ENCODE measurements around the gene MTPN.

MTPN gene

DNA sequence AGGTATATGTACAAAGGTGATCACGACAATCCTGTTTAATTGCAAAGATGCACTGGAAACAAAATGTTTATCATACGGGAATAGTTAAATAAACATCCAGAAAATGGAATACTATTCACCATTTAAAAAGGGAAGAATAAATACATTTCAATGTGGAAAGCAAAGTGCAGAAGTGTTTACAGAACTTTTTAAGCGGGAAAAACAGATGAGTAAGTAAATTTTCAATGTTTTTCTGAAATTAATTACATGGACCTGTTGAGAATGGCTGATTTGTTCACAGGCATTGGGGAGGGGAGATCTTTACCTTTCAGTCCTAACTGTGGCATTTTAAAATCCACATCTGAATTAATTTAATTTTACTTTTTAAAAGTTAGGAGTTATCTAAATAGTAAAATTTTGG, 7.1 kb downstream of the MTPN start:
- no peaks in the 10 kb centered on the region for H3K9me3 ChIP-seq (ENCODE audit: low read depth, low read length)
- no peak overlapping the region for H3K27ac ChIP-seq
- H3K4me3 ChIP-seq: no peak overlapping the region
- H3K9ac ChIP-seq (ENCODE audit: insufficient read length): no peak overlapping the region
- peaks cover 59% of the 10 kb centered on the region for H3K36me3 ChIP-seq (ENCODE audit: insufficient read depth, low read length)
- no peak for TF ChIP-seq POLR2AphosphoS5 (IDR thresholded peaks at IDR 0.05; ENCODE audit: borderline replicate concordance, low read depth, low read length)
- no peak for TF ChIP-seq FOXP2 (optimal IDR thresholded peaks at IDR 0.05; ENCODE audit: control extremely low read depth, extremely low read length, insufficient read depth)
- no peak for TF ChIP-seq EZH2 (IDR thresholded peaks at IDR 0.05)
- DNase-seq (ENCODE audit: low read depth, low spot score): no peak

DNA sequence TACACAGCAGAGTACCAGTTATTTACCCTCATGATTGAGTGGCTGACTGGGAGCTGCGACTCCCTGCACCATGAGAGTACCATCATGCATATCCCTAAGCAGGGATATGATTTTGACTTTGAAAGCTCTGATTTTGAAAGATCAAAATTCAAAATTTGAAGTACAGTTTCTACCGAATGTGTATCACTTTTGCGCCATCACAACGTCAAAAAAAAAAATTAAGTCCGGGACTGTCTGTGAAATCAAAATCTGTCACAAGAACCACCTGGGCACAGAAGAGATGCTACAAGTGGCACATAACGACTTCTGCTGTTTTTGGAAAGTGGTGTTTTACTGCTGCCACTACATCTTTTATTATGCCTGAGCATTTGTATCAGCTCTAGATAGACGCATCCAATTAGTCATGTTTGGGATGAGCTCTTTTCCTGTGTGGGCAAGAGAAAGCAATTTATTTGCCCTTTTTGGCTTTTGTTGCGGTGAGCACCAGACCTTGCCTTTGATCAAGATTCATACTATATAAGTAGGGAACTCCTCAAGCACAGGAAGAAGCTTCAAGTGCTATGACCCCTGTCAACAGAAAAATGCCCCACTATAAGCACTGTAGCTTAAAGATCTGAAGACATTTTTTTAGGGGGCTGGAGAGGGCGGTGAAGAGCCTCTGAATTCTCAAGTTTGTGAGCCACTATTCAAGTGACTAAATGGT, 10.7 kb downstream of the MTPN start:
- no peak for DNase-seq (ENCODE audit: low read depth, low spot score)
- TF ChIP-seq EZH2 (IDR thresholded peaks at IDR 0.05) (no peak), POLR2AphosphoS5 (IDR thresholded peaks at IDR 0.05; ENCODE audit: borderline replicate concordance, low read depth, low read length) (no peak), FOXP2 (optimal IDR thresholded peaks at IDR 0.05; ENCODE audit: control extremely low read depth, extremely low read length, insufficient read depth) (no peak)
- H3K36me3 ChIP-seq (ENCODE audit: insufficient read depth, low read length): peaks cover 34% of the 10 kb centered on the region

DNA sequence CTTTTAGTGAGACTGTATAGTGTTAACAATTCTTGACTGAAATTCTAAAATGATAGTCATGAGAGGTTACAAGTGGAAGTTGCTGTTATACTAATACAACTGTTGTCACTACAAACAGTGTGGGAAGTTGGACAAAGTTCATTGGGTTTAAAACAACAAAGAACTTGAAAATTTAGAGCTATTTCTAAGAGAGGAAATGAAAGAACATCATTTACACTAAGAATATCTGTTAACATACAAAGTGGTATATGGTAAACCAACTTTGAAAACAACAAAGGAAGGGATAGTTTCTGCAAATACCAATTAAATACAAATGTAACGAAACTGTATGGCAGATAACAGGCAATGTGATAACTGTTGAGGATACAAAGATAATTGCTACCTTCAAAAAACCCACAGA, 11.6 kb downstream of the MTPN start:
- H3K4me3 ChIP-seq: no peak overlapping the region
- peaks cover 31% of the 10 kb centered on the region for H3K36me3 ChIP-seq (ENCODE audit: insufficient read depth, low read length)
- no peak overlapping the region for H3K9ac ChIP-seq (ENCODE audit: insufficient read length)
- no peak overlapping the region for H3K27ac ChIP-seq
- TF ChIP-seq EZH2 (IDR thresholded peaks at IDR 0.05) (no peak), POLR2AphosphoS5 (IDR thresholded peaks at IDR 0.05; ENCODE audit: borderline replicate concordance, low read depth, low read length) (no peak), FOXP2 (optimal IDR thresholded peaks at IDR 0.05; ENCODE audit: control extremely low read depth, extremely low read length, insufficient read depth) (no peak)
- 0 out of 2 replicates have a peak, but pooled peaks cover 4% of the 10 kb centered on the region for H3K9me3 ChIP-seq (ENCODE audit: low read depth, low read length)
- no peak for DNase-seq (ENCODE audit: low read depth, low spot score)

More for the DNA sequence above, 10.7 kb downstream of the MTPN start:
- Histone ChIP-seq H3K4me3 (no peak overlapping the region), H3K27ac (no peak overlapping the region), H3K9ac (ENCODE audit: insufficient read length) (no peak overlapping the region), H3K9me3 (ENCODE audit: low read depth, low read length) (0 out of 2 replicates have a peak, but pooled peaks cover under 1% of the 10 kb centered on the region)

DNA sequence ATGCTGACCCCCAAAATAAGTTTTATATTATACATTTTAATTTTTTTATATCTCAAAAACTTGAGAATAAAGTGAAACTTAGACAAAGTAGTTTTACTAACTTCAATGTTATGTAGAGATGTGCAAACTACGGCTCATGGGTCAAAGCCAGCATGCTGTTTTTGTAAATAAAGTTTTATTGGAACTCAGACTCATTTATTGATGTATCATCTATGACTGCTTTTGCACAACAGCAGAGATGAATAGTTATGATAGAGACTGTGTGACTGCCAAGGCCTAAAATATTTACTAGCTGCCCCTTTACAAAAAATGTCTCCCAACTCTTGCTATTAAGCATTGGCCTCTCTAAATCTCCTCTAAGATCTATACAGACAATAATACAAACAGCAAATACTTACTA, 12.4 kb downstream of the MTPN start:
- TF ChIP-seq POLR2AphosphoS5 (IDR thresholded peaks at IDR 0.05; ENCODE audit: borderline replicate concordance, low read depth, low read length) (no peak), FOXP2 (optimal IDR thresholded peaks at IDR 0.05; ENCODE audit: control extremely low read depth, extremely low read length, insufficient read depth) (no peak), EZH2 (IDR thresholded peaks at IDR 0.05) (no peak)
- 0 out of 2 replicates have a peak, but pooled peaks cover 4% of the 10 kb centered on the region for H3K9me3 ChIP-seq (ENCODE audit: low read depth, low read length)
- peaks cover 33% of the 10 kb centered on the region for H3K36me3 ChIP-seq (ENCODE audit: insufficient read depth, low read length)
- H3K4me3 ChIP-seq: no peak overlapping the region
- no peak overlapping the region for H3K27ac ChIP-seq
- no peak overlapping the region for H3K9ac ChIP-seq (ENCODE audit: insufficient read length)
- DNase-seq (ENCODE audit: low read depth, low spot score): no peak

DNA sequence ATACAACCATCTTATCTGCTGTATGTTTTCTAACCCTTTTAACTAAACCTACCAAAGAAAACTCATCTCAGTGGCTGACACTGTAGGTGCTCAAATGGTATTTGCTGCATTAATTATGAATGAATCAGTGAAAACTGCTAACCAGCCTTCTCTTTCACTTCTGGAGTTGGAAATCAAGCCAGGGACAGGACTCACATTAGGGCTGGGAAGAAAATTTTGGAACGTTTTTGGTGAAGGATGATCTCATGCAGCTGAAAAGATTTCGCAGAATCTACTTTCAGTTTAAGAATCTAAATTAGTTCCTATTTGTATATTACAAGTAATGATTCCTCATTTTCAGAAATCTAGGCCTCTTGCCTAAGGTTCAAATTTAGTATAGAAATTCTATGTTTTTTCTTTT, 12.9 kb downstream of the MTPN start:
- Histone ChIP-seq H3K27ac (peak overlapping the region; percentile 94), H3K4me3 (0 out of 2 replicates have a peak overlapping the region, but pooled peaks have one; percentile 12), H3K9me3 (ENCODE audit: low read depth, low read length) (0 out of 2 replicates have a peak, but pooled peaks cover 4% of the 10 kb centered on the region), H3K9ac (ENCODE audit: insufficient read length) (no peak overlapping the region), H3K36me3 (ENCODE audit: insufficient read depth, low read length) (peaks cover 35% of the 10 kb centered on the region)
- TF ChIP-seq EZH2 (IDR thresholded peaks at IDR 0.05) (no peak), POLR2AphosphoS5 (IDR thresholded peaks at IDR 0.05; ENCODE audit: borderline replicate concordance, low read depth, low read length) (no peak), FOXP2 (optimal IDR thresholded peaks at IDR 0.05; ENCODE audit: control extremely low read depth, extremely low read length, insufficient read depth) (no peak)
- DNase-seq (ENCODE audit: low read depth, low spot score): no peak

GRCh38 chr7:135962802-135963201, 14.4 kb downstream of the MTPN start:
- peak overlapping the region; percentile 94 for H3K27ac ChIP-seq
- peak overlapping the region; percentile 12 for H3K9ac ChIP-seq (ENCODE audit: insufficient read length)
- TF ChIP-seq FOXP2 (optimal IDR thresholded peaks at IDR 0.05; ENCODE audit: control extremely low read depth, extremely low read length, insufficient read depth) (no peak), POLR2AphosphoS5 (IDR thresholded peaks at IDR 0.05; ENCODE audit: borderline replicate concordance, low read depth, low read length) (no peak), EZH2 (IDR thresholded peaks at IDR 0.05) (no peak)
- 0 out of 2 replicates have a peak, but pooled peaks cover 4% of the 10 kb centered on the region for H3K9me3 ChIP-seq (ENCODE audit: low read depth, low read length)
- peaks cover 35% of the 10 kb centered on the region for H3K36me3 ChIP-seq (ENCODE audit: insufficient read depth, low read length)
- DNase-seq (ENCODE audit: low read depth, low spot score): no peak
- peak overlapping the region; percentile 34 for H3K4me3 ChIP-seq

GRCh38 chr7:135960709-135961451, 16.3 kb downstream of the MTPN start:
- Histone ChIP-seq H3K4me3 (no peak overlapping the region), H3K36me3 (ENCODE audit: insufficient read depth, low read length) (peaks cover 32% of the 10 kb centered on the region), H3K9ac (ENCODE audit: insufficient read length) (no peak overlapping the region), H3K27ac (0 out of 2 replicates have a peak overlapping the region, but pooled peaks have one; percentile 33), H3K9me3 (ENCODE audit: low read depth, low read length) (0 out of 2 replicates have a peak, but pooled peaks cover 4% of the 10 kb centered on the region)
- no peak for DNase-seq (ENCODE audit: low read depth, low spot score)
- TF ChIP-seq EZH2 (IDR thresholded peaks at IDR 0.05) (no peak), FOXP2 (optimal IDR thresholded peaks at IDR 0.05; ENCODE audit: control extremely low read depth, extremely low read length, insufficient read depth) (no peak), POLR2AphosphoS5 (IDR thresholded peaks at IDR 0.05; ENCODE audit: borderline replicate concordance, low read depth, low read length) (no peak)
